Smooth muscle cell (in vitro differentiated cells): ENCODE measurements around the gene ADAM8. TPM values are rescaled to one million over a fixed set of nuclear protein-coding genes. Genes with fewer than 3 reads are reported as not detected.

ENCODE experiments used
- DNase-seq: peaks from one replicate; lab custom pipeline; 2025; ENCODE audit not compliant: unreplicated experiment; lab: John Stamatoyannopoulos, UW
- H2AFZ ChIP-seq: fragments of 200-600 bp; sonication (generic); 2 replicates; pipeline ENCODE4 v1.6.0; 2016; ENCODE audit warnings: antibody characterized with exemption, low read depth, mild to moderate bottlenecking
- H3F3A ChIP-seq: fragments of 200-600 bp; sonication (generic); 2 replicates; pipeline ENCODE4 v1.6.0; 2017; ENCODE audit warnings: antibody characterized with exemption, low read depth
- H3K27ac ChIP-seq: fragments of 200-600 bp; sonication (generic); 2 replicates; pipeline ENCODE4 v1.5.1; 2016; ENCODE audit warnings: low read depth, mild to moderate bottlenecking
- H3K27me3 ChIP-seq: fragments of 200-600 bp; sonication (generic); 2 replicates; pipeline ENCODE4 v1.6.1; 2016; ENCODE audit warnings: low read depth, mild to moderate bottlenecking
- H3K36me3 ChIP-seq: fragments of 200-600 bp; sonication (generic); 2 replicates; pipeline ENCODE4 v1.5.1; 2016; ENCODE audit warnings: low read depth
- H3K4me1 ChIP-seq: fragments of 200-600 bp; sonication (generic); 2 replicates; pipeline ENCODE4 v1.5.1; 2016; ENCODE audit warnings: low read depth
- H3K4me2 ChIP-seq: fragments of 200-600 bp; sonication (generic); 2 replicates; pipeline ENCODE4 v1.6.0; 2016; ENCODE audit warnings: mild to moderate bottlenecking
- H3K4me3 ChIP-seq: fragments of 200-600 bp; sonication (generic); 2 replicates; pipeline ENCODE4 v1.5.1; 2016; ENCODE audit warnings: mild to moderate bottlenecking
- H3K79me2 ChIP-seq: fragments of 200-600 bp; sonication (generic); 2 replicates; pipeline ENCODE4 v1.6.0; 2016; ENCODE audit warnings: low read depth, mild to moderate bottlenecking
- H3K9ac ChIP-seq: fragments of 200-600 bp; sonication (generic); 2 replicates; pipeline ENCODE4 v1.6.0; 2016; ENCODE audit warnings: low read depth
- H3K9me3 ChIP-seq: fragments of 200-600 bp; sonication (generic); replicated peaks from 2 replicates; pipeline ENCODE4 v1.5.1; 2016; ENCODE audit warnings: low read depth
- H4K20me1 ChIP-seq: fragments of 200-600 bp; sonication (generic); 2 replicates; pipeline ENCODE4 v1.6.0; 2016; ENCODE audit warnings: low read depth
- CTCF ChIP-seq: fragments of 200-600 bp; sonication (generic); IDR thresholded peaks from 2 replicates; pipeline ENCODE4 v1.5.1; 2017; ENCODE audit warnings: borderline replicate concordance, mild to moderate bottlenecking, antibody characterized with exemption; ENCODE audit not compliant: insufficient read depth, poor library complexity, severe bottlenecking
- WGBS: methylation state at CpG from one replicate; pipeline ENCODE4 v1.1.7; 2016; ENCODE audit warnings: low lambda C conversion rate; 5-methylcytosine and 5-hydroxymethylcytosine counted together
- polyA plus RNA-seq: library from polyadenylated mRNA; unstranded; fragments of >200 nt; fragmentation: Nextera tagmentation; extraction: Ambion mirVana; gene quantifications from 2 replicates; pipeline ENCODE4 v1.2.1, GENCODE V29; 2016
- total RNA-seq: library from RNA; depleted of rRNA; stranded (reverse); fragments of >200 nt; gene quantifications from 2 replicates; pipeline ENCODE4 v1.2.3, GENCODE V29; 2014

ADAM8 gene
- total and polyA plus RNA-seq, 2 experiments from 2014 or later: 0.36 to 0.70 TPM

GRCh38 chr10:133270773-133271297 is 5.8 kb downstream of the ADAM8 start:
- H2AFZ ChIP-seq: no peak overlapping the region
- 94% methylated on average over 19 of the region's 19 CpGs for WGBS
- no peaks in the 10 kb centered on the region for H3K79me2 ChIP-seq
- H3K27me3 ChIP-seq: peaks cover 9% of the 10 kb centered on the region
- TF ChIP-seq CTCF: no peak
- H4K20me1 ChIP-seq: no peaks in the 10 kb centered on the region
- DNase-seq: no peak
- H3K27ac ChIP-seq: no peak overlapping the region
- no peak overlapping the region for H3K4me3 ChIP-seq
- H3K36me3 ChIP-seq: no peaks in the 10 kb centered on the region
- no peak overlapping the region for H3K4me2 ChIP-seq
- H3K9me3 ChIP-seq: no peaks in the 10 kb centered on the region
- peaks cover 4% of the 10 kb centered on the region for H3K4me1 ChIP-seq
- no peak overlapping the region for H3K9ac ChIP-seq
- H3F3A ChIP-seq: no peaks in the 10 kb centered on the region

DNA sequence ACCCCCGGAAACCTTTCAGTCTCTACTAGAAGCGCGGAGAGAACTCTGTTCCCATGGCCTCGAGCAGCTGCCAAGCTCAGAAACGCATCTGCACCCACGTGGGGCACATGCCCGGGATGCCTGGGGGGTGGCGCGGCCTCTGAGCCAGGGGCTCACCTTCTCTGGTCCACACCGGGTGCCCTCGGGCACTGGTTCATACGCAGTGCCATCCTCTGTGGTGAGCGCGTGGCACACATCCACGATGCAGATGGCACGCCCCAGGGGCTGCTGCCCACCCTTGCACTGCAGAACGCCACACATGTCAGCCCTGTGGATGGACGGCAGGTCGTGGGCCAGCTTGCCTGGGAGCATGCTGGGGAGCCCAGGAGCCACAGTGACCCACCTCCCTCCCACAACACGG is 6.5 kb downstream of the ADAM8 start:
- H2AFZ ChIP-seq: no peak overlapping the region
- no peaks in the 10 kb centered on the region for H4K20me1 ChIP-seq
- H3F3A ChIP-seq: no peaks in the 10 kb centered on the region
- H3K79me2 ChIP-seq: no peaks in the 10 kb centered on the region
- no peaks in the 10 kb centered on the region for H3K9me3 ChIP-seq
- H3K36me3 ChIP-seq: no peaks in the 10 kb centered on the region
- H3K4me1 ChIP-seq: peaks cover 2% of the 10 kb centered on the region
- H3K27ac ChIP-seq: no peak overlapping the region
- no peak overlapping the region for H3K4me2 ChIP-seq
- TF ChIP-seq CTCF: no peak
- peaks cover 3% of the 10 kb centered on the region for H3K27me3 ChIP-seq
- H3K4me3 ChIP-seq: no peak overlapping the region
- WGBS: 91% methylated on average over 20 of the region's 20 CpGs
- no peak overlapping the region for H3K9ac ChIP-seq
- DNase-seq: no peak

GRCh38 chr10:133269367-133269766 is 7.3 kb downstream of the ADAM8 start:
- Histone ChIP-seq H3F3A (no peaks in the 10 kb centered on the region), H3K4me3 (no peak overlapping the region), H3K79me2 (no peaks in the 10 kb centered on the region), H3K27me3 (no peaks in the 10 kb centered on the region), H3K9me3 (no peaks in the 10 kb centered on the region), H2AFZ (no peak overlapping the region), H3K4me1 (no peaks in the 10 kb centered on the region), H3K4me2 (no peak overlapping the region), H3K36me3 (no peaks in the 10 kb centered on the region), H3K27ac (no peak overlapping the region), H3K9ac (no peak overlapping the region), H4K20me1 (no peaks in the 10 kb centered on the region)
- WGBS: 91% methylated on average over 21 of the region's 26 CpGs
- TF ChIP-seq CTCF: no peak
- no peak for DNase-seq

GRCh38 chr10:133268532-133268931 is 8.1 kb downstream of the ADAM8 start:
- H3F3A ChIP-seq: no peaks in the 10 kb centered on the region
- no peaks in the 10 kb centered on the region for H3K4me1 ChIP-seq
- no peak overlapping the region for H3K4me3 ChIP-seq
- H3K36me3 ChIP-seq: no peaks in the 10 kb centered on the region
- no peaks in the 10 kb centered on the region for H3K9me3 ChIP-seq
- H3K27me3 ChIP-seq: no peaks in the 10 kb centered on the region
- no peak for DNase-seq
- H4K20me1 ChIP-seq: no peaks in the 10 kb centered on the region
- 95% methylated on average over 21 of the region's 22 CpGs for WGBS
- TF ChIP-seq CTCF: no peak
- no peaks in the 10 kb centered on the region for H3K79me2 ChIP-seq
- H2AFZ ChIP-seq: no peak overlapping the region
- H3K9ac ChIP-seq: no peak overlapping the region
- no peak overlapping the region for H3K27ac ChIP-seq
- no peak overlapping the region for H3K4me2 ChIP-seq
